T1000 (cell line): ENCODE measurements around the gene SLC2A11.
A peak's percentile ranks its signal among the peaks of the same experiment; 100 is the strongest.
"Not testable (repeated sequence)": the region's sequence is repeated elsewhere in the genome, so short reads cannot be mapped to it uniquely, and the experiment has no call there.

ENCODE experiments used
- DNase-seq: peaks from one replicate; lab custom pipeline; 2025; ENCODE audit warnings: mixed read lengths; lab: John Stamatoyannopoulos, UW

Gene SLC2A11

DNA sequence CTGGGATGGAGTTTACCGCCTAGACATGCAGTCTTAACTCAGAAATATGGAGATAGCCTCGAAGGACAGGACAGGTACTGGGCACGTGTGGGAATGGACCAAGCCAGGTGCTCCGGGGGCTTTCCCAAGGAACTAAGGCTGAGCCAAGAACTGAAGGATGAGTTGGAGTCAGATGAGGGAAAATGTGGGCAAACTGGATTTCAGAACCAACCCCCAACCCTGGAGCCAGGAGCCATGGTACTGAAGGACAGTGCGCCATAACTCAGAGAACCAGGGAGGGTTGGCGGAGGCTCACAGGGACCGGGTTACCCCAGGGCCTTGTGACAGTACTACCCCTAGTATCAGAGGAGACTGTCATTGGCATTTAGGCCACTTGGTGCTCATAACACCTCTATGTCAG lies 34.1 kb downstream of the SLC2A11 start:
- no peak for DNase-seq

DNA sequence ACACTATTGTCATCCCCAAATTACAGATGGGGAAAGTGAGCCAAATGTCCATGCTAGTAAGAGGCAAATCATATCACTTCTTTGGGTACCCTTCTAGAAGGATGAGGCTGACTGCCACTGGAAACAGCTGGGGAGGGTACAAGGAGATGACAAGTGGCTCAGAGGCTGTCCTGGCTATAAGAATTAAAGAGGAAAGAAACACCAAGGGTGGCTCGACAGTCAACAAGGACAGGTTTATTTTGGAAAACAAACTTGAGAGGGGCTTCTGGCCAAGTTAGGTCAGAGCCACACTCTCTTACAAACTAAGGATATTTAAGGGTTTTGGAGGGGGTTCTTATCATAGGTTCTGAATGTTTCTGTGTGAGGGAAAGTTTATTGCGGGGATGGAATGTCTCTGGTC lies 34.5 kb downstream of the SLC2A11 start:
- DNase-seq = no peak

DNA sequence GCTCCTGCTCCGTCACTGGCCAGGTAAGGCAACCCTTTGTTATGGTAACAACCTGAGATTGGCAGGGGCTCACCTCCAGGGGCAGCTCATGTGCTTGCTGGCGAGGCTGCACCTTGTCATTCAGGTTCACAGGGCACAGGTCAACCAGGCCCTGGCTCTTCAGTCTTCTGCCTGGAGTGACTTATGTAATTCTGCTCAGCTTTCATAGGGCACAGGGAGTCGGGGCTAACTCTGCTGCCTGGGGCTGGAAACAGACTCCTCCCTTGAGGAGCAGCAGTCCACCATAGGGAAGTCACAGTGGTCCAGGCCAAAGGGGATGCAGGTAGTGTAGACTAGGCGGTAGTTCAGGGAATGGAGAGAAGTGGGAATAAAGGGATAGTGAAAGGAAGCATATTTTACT lies 35.0 kb downstream of the SLC2A11 start:
- no peak for DNase-seq

- DNase-seq = no peak
These were observed 35.7 kb downstream of the SLC2A11 start for GRCh38 chr22:23893121-23893944.

- peak; percentile 93 for DNase-seq
These were observed 36.5 kb downstream of the SLC2A11 start, which contains the start of gene MIF for GRCh38 chr22:23893945-23894709. Gene MIF, plus strand, starts transcription at chr22:23894383. Its CDS starts 92 bp downstream, at chr22:23894475.

DNA sequence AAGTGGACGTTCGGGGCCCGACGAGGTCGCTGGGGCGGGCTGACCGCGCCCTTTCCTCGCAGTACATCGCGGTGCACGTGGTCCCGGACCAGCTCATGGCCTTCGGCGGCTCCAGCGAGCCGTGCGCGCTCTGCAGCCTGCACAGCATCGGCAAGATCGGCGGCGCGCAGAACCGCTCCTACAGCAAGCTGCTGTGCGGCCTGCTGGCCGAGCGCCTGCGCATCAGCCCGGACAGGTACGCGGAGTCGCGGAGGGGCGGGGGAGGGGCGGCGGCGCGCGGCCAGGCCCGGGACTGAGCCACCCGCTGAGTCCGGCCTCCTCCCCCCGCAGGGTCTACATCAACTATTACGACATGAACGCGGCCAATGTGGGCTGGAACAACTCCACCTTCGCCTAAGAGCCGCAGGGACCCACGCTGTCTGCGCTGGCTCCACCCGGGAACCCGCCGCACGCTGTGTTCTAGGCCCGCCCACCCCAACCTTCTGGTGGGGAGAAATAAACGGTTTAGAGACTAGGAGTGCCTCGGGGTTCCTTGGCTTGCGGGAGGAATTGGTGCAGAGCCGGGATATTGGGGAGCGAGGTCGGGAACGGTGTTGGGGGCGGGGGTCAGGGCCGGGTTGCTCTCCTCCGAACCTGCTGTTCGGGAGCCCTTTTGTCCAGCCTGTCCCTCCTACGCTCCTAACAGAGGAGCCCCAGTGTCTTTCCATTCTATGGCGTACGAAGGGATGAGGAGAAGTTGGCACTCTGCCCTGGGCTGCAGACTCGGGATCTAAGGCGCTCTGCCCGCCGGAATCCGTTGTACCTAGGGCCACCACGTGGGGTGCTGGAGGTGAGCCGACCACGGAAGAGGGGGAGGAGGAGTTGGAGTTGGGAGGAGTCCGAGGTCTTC lies 37.3 kb downstream of the SLC2A11 start:
- DNase-seq = peak; percentile 34

GRCh38 chr22:23895599-23896144 lies 38.0 kb downstream of the SLC2A11 start:
- DNase-seq = no peak

GRCh38 chr22:23896166-23896522 lies 38.5 kb downstream of the SLC2A11 start:
- DNase-seq = no peak

DNA sequence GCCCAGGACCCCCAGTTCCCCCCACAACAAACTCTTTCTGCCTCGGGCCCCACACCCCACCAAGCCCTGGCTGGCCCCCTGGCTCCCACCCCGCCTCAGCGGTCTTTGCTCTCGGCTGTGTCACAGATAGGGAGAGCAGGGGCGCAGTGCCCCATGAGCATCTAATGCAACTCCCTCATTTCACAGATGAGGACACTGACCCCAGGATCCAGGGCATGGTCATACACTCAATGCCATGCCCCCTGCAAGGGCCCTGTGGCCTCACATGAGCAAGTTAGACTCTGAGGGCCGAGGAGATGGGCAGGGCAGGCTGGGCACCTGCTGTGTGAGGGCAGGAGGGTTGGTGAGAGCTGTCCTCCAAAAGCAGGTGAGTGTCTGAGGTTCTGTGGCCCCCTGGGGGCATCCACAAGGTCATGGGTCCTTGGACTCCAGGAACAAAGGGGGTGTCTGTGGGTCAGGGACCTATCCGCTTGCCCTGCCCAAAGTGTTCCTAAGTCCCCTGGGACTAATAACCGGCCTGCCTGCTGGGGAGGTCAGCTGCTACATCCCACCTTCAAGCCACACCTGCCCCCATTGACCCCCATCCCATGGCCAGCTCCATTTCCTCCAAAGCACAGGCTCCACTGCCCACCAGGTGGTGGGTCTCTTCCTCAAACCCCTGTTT lies 39.0 kb downstream of the SLC2A11 start:
- DNase-seq = no peak

DNA sequence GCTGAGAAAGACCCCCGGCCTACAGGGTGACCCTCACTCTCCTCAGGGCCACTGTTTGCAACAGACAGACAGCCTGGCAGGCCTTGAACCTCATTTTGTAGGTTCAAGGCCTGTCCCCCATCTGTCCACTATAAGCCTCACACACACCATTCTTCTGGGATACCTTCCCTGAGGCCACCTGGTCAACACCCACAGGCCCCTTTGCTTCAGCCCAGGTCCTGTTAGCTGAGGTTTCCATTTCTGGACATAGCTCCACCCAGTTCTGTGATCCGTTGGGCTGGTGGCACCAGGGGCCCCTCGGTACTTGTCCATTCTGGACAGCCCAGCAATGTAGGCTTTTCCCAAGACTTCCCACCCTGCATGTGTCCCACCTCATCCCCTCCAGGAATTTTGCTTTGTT lies 39.6 kb downstream of the SLC2A11 start:
- DNase-seq = no peak

GRCh38 chr22:23898006-23898974 lies 40.6 kb downstream of the SLC2A11 start:
- no peak for DNase-seq

- DNase-seq = no peak
These were observed 41.5 kb downstream of the SLC2A11 start for GRCh38 chr22:23899042-23899745.

DNA sequence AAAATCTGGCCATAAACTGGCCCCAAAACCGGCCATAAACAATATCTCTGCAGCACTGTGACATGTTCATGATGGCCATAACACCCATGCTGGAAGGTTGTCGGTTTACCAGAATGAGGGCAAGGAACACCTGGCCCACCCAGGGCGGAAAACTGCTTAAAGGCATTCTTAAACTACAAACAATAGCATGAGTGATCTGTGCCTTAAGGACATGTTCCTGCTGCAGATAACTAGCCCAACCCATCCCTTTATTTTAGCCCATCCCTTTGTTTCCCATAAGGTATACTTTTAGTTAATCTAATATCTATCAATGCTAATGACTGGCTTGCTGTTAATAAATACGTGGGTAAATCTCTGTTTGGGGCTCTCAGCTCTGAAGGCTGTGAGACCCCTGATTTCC lies 42.6 kb downstream of the SLC2A11 start:
- DNase-seq = not testable (repeated sequence)

DNA sequence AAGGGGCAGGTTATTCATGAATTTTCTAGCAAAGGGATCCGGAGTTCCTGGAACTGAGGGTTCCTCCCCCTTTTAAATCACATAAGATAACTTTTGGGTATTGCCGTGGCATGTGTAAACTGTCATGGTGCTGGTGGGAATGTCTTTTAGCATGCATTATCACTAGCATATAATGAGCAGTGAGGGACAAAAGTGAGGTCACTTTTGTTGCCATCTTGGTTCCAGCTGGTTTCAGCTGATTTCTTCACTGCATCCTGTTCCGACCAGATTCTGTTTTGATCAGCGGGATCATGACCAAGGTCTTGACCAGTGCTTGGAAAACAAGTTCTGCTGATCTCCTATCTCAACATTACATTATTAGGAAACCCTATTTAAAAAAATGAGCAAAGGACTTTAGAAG lies 43.9 kb downstream of the SLC2A11 start:
- no peak for DNase-seq

- no peak for DNase-seq
These were observed 45.8 kb downstream of the SLC2A11 start for GRCh38 chr22:23903328-23903971.

GRCh38 chr22:23904573-23905254 lies 47.0 kb downstream of the SLC2A11 start:
- no peak for DNase-seq

DNA sequence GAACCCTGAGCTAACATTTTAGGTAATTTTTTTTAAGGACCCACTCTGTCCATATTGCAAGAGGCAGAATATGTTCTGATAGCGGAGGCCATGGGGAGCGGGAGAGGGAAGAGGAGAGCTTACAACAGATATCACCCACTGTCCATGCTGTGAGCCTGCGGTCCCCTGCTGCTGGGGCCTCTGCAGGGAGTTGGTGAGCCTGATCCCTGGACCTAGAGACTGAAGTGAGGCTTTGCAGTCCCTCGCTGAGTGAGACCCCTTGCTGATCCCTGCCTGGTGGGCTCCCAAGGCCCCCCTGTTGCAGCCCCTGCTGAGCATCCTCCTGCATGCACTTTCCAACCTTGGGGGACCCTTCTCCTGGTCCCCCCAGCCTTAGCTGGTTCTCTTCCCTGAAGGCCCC lies 49.0 kb downstream of the SLC2A11 start:
- no peak for DNase-seq

GRCh38 chr22:23907423-23907822 lies 49.7 kb downstream of the SLC2A11 start:
- not testable (repeated sequence) for DNase-seq
